Activated T-helper 1 cell treated with anti-CD3 and anti-CD28 coated beads, Interleukin-12 subunit alpha, Interleukin-12 subunit beta, Interleukin-2, Interleukin-4 antibody, amounts not matched to agents 30 ng/mL and 10 ng/mL and 1 ng/mL, durations not matched to agents 14 hours and 24 hours and 36 hours (primary cell): Measurements from ENCODE around the gene SDC4. TPM values are rescaled to one million over a fixed set of nuclear protein-coding genes. Genes with fewer than 3 reads are reported as not detected.

ENCODE experiments used
- DNase-seq: peaks from one replicate; pipeline ENCODE4 v3.0.0; 2021; ENCODE audit warnings: low spot score
- H3K27ac Mint-ChIP-seq: one replicate; pipeline ENCODE4 v1.8.0; 2021; ENCODE audit warnings: mild to moderate bottlenecking, mixed read lengths
- H3K27me3 Mint-ChIP-seq: one replicate; pipeline ENCODE4 v1.8.0; 2022; ENCODE audit warnings: mild to moderate bottlenecking, moderate library complexity, mixed read lengths; ENCODE audit not compliant: insufficient read depth
- H3K36me3 Mint-ChIP-seq: one replicate; pipeline ENCODE4 v1.8.0; 2021; ENCODE audit warnings: low read depth, mixed read lengths
- H3K4me1 Mint-ChIP-seq: one replicate; pipeline ENCODE4 v1.8.0; 2021; ENCODE audit warnings: low read depth, mixed read lengths
- H3K4me3 Mint-ChIP-seq: one replicate; pipeline ENCODE4 v1.8.0; 2021; ENCODE audit warnings: mild to moderate bottlenecking, moderate library complexity, mixed read lengths
- H3K9me3 Mint-ChIP-seq: one replicate; pipeline ENCODE4 v1.8.0; 2021; ENCODE audit warnings: mixed read lengths
- intact Hi-C: fragments of 100-400 bp; cut with micrococcal nuclease; formaldehyde crosslinking; loops from one replicate; pipeline ENCODE4 v1.15.1; 2024
- total RNA-seq: library from RNA; stranded (reverse); gene quantifications from 2 replicates; pipeline ENCODE4 v1.2.3, GENCODE V29; 2022

SDC4 gene
- total RNA-seq, 1 donor from 2014 or later: 222 TPM

GRCh38 chr20:45346291-45346718 lies 1.9 kb downstream of the SDC4 start:
- Mint-ChIP-seq H3K4me1 (peaks cover 74% of the 10 kb centered on the region), H3K9me3 (no peaks in the 10 kb centered on the region), H3K36me3 (peaks cover 35% of the 10 kb centered on the region), H3K4me3 (peak overlapping the region; percentile 98), H3K27ac (peak overlapping the region; percentile 57), H3K27me3 (no peaks in the 10 kb centered on the region)
- no peak for DNase-seq
- intact Hi-C loops: no loop called here

GRCh38 chr20:45345104-45345936 lies 2.9 kb downstream of the SDC4 start:
- intact Hi-C loops: no loop called here

GRCh38 chr20:45344168-45344860 lies 3.9 kb downstream of the SDC4 start:
- Mint-ChIP-seq H3K27ac (peak overlapping the region; percentile 48), H3K4me3 (peak overlapping the region; percentile 98), H3K27me3 (no peaks in the 10 kb centered on the region), H3K4me1 (peaks cover 82% of the 10 kb centered on the region), H3K36me3 (peaks cover 46% of the 10 kb centered on the region), H3K9me3 (no peaks in the 10 kb centered on the region)
- no peak for DNase-seq
- intact Hi-C loops: no loop called here

More at GRCh38 chr20:45345104-45345936, 2.9 kb downstream of the SDC4 start:
- DNase-seq: no peak
- peak overlapping the region; percentile 98 for H3K4me3 Mint-ChIP-seq
- peak overlapping the region; percentile 68 for H3K27ac Mint-ChIP-seq
- peaks cover 42% of the 10 kb centered on the region for H3K36me3 Mint-ChIP-seq
- H3K4me1 Mint-ChIP-seq: peaks cover 79% of the 10 kb centered on the region
- no peaks in the 10 kb centered on the region for H3K27me3 Mint-ChIP-seq
- no peaks in the 10 kb centered on the region for H3K9me3 Mint-ChIP-seq

- Mint-ChIP-seq H3K36me3 (peaks cover 50% of the 10 kb centered on the region), H3K27me3 (no peaks in the 10 kb centered on the region), H3K4me1 (peaks cover 87% of the 10 kb centered on the region), H3K27ac (peak overlapping the region; percentile 12), H3K9me3 (no peaks in the 10 kb centered on the region), H3K4me3 (peak overlapping the region; percentile 98)
- DNase-seq: no peak
- intact Hi-C loops: no loop called here
Observed at GRCh38 chr20:45343532-45344167, 4.6 kb downstream of the SDC4 start.

GRCh38 chr20:45342855-45343531 lies 5.2 kb downstream of the SDC4 start:
- peaks cover 87% of the 10 kb centered on the region for H3K4me1 Mint-ChIP-seq

GRCh38 chr20:45341939-45342854 lies 6.0 kb downstream of the SDC4 start:
- Mint-ChIP-seq H3K9me3 (no peaks in the 10 kb centered on the region), H3K27me3 (no peaks in the 10 kb centered on the region), H3K4me1 (peaks cover 84% of the 10 kb centered on the region), H3K4me3 (no peak overlapping the region), H3K36me3 (peaks cover 47% of the 10 kb centered on the region), H3K27ac (peak overlapping the region; percentile 23)
- intact Hi-C loops: no loop called here
- DNase-seq: no peak

More at GRCh38 chr20:45342855-45343531, 5.2 kb downstream of the SDC4 start:
- Mint-ChIP-seq H3K27me3 (no peaks in the 10 kb centered on the region), H3K9me3 (no peaks in the 10 kb centered on the region), H3K4me3 (peak overlapping the region; percentile 39), H3K27ac (no peak overlapping the region), H3K36me3 (peaks cover 50% of the 10 kb centered on the region)
- intact Hi-C loops: no loop called here
- no peak for DNase-seq

- Mint-ChIP-seq H3K4me3 (no peak overlapping the region), H3K27me3 (no peaks in the 10 kb centered on the region), H3K36me3 (peaks cover 44% of the 10 kb centered on the region), H3K27ac (no peak overlapping the region), H3K4me1 (peaks cover 84% of the 10 kb centered on the region), H3K9me3 (no peaks in the 10 kb centered on the region)
- no peak for DNase-seq
- intact Hi-C loops: no loop called here
Observed at GRCh38 chr20:45341579-45341938, 6.7 kb downstream of the SDC4 start.

GRCh38 chr20:45340951-45341350 lies 7.3 kb downstream of the SDC4 start:
- no peaks in the 10 kb centered on the region for H3K27me3 Mint-ChIP-seq
- H3K4me1 Mint-ChIP-seq: peaks cover 78% of the 10 kb centered on the region
- H3K9me3 Mint-ChIP-seq: no peaks in the 10 kb centered on the region
- no peak for DNase-seq
- peak overlapping the region; percentile 18 for H3K27ac Mint-ChIP-seq
- H3K36me3 Mint-ChIP-seq: peaks cover 41% of the 10 kb centered on the region
- no peak overlapping the region for H3K4me3 Mint-ChIP-seq
- intact Hi-C loops: no loop called here

- Mint-ChIP-seq H3K27ac (peak overlapping the region; percentile 62), H3K9me3 (no peaks in the 10 kb centered on the region), H3K36me3 (peaks cover 43% of the 10 kb centered on the region), H3K4me1 (peaks cover 78% of the 10 kb centered on the region), H3K27me3 (no peaks in the 10 kb centered on the region), H3K4me3 (no peak overlapping the region)
- no peak for DNase-seq
- intact Hi-C loops: no loop called here
Observed at GRCh38 chr20:45340236-45340847, 7.9 kb downstream of the SDC4 start.

GRCh38 chr20:45339799-45340198 lies 8.4 kb downstream of the SDC4 start:
- H3K4me3 Mint-ChIP-seq: no peak overlapping the region
- no peak overlapping the region for H3K27ac Mint-ChIP-seq
- intact Hi-C loops: no loop called here
- H3K9me3 Mint-ChIP-seq: no peaks in the 10 kb centered on the region
- no peaks in the 10 kb centered on the region for H3K27me3 Mint-ChIP-seq
- no peak for DNase-seq
- peaks cover 75% of the 10 kb centered on the region for H3K4me1 Mint-ChIP-seq
- H3K36me3 Mint-ChIP-seq: peaks cover 40% of the 10 kb centered on the region

- Mint-ChIP-seq H3K27me3 (no peaks in the 10 kb centered on the region), H3K36me3 (peaks cover 36% of the 10 kb centered on the region), H3K27ac (peak overlapping the region; percentile 74), H3K4me3 (no peak overlapping the region), H3K4me1 (peaks cover 67% of the 10 kb centered on the region), H3K9me3 (no peaks in the 10 kb centered on the region)
- intact Hi-C loops: no loop called here
- DNase-seq: no peak
Observed at GRCh38 chr20:45339084-45339483, 9.1 kb downstream of the SDC4 start.
